HCT116 (cell line): ENCODE measurements around the gene LRCH4. TPM values are rescaled to one million over a fixed set of nuclear protein-coding genes. Genes with fewer than 3 reads are reported as not detected.

Experiments
- ATAC-seq: fragments of 200-7000 bp; cut with Tn5 transposase; 2 replicates; pipeline ENCODE4 v1.9.1; 2020; ENCODE audit warnings: mild to moderate bottlenecking, moderate library complexity
- BruUV-seq: library from RNA; stranded (reverse); fragments of 400-500 nt; replicated peaks from 2 replicates; lab custom pipeline; 2021; lab: Mats Ljungman, UMichigan
- CTCF ChIA-PET: fragments of 300-600 bp; sonication (Branson Sonifier 250); formaldehyde crosslinking; loops from one replicate; lab custom pipeline; 2021; ENCODE audit warnings: antibody characterized with exemption; lab: Charles Lee
- POLR2A ChIA-PET: fragments of 300-600, 350-600 bp; sonication (Branson Sonifier 250); formaldehyde crosslinking; loops from one replicate; lab custom pipeline; 2021; ENCODE audit warnings: antibody characterized with exemption; lab: Charles Lee
- RAD21 ChIA-PET, 2 experiments: fragments of 300-600 bp; sonication (Branson Sonifier 250); formaldehyde crosslinking; loops; one replicate each; lab custom pipeline; 2023; ENCODE audit warnings: low total read pairs in 2 of 2; ENCODE audit not compliant: uncharacterized antibody in 2 of 2, unreplicated experiment in 2 of 2, low non-redundant PET in 1 of 2; lab: Charles Lee
- DNase-seq: peaks from one replicate; pipeline ENCODE4 v3.0.0-alpha.2; 2010; ENCODE audit warnings: low read depth, low spot score
- H2AFZ ChIP-seq: fragments of 200-600 bp; shearing (Covaris generic), sonication (generic); 2 replicates; pipeline ENCODE4 v1.6.1; 2017; ENCODE audit warnings: low read depth, mixed run types, mixed read lengths, antibody characterized with exemption, low read length; ENCODE audit not compliant: poor library complexity, severe bottlenecking
- H3K27ac ChIP-seq: 2 replicates; pipeline ENCODE4 v1.5.1; 2012; ENCODE audit warnings: low read depth, low read length
- H3K27me3 ChIP-seq: fragments of 200-600 bp; sonication (generic); 2 replicates; pipeline ENCODE4 v1.6.1; 2016; ENCODE audit warnings: mixed run types, low read length, mixed read lengths; ENCODE audit not compliant: insufficient read depth
- H3K36me3 ChIP-seq, 2 experiments: fragments of 200-500 bp in 1 of 2; fragments of 200-600 bp in 1 of 2; sonication (Bioruptor generic) in 1 of 2; sonication (generic) in 1 of 2; 2 replicates each; pipeline versions ENCODE4 v1.5.1 to v1.6.1; 2014 to 2016; ENCODE audit warnings: low read length in 2 of 2, inconsistent platforms in 1 of 2, mixed read lengths in 1 of 2, mixed run types in 1 of 2; ENCODE audit not compliant: insufficient read depth in 2 of 2, control insufficient read depth in 1 of 2
- H3K4me1 ChIP-seq, 2 experiments: fragments of 200-600 bp in 1 of 2; sonication (generic) in 1 of 2; 2 replicates each; pipeline versions ENCODE4 v1.5.1 to v1.6.1; 2012 to 2017; ENCODE audit warnings: low read length in 2 of 2, inconsistent platforms in 1 of 2, mild to moderate bottlenecking in 1 of 2, mixed read lengths in 1 of 2, mixed run types in 1 of 2, moderate library complexity in 1 of 2; ENCODE audit not compliant: insufficient read depth in 2 of 2, control insufficient read depth in 1 of 2
- H3K4me2 ChIP-seq: fragments of 200-600 bp; sonication (generic); 2 replicates; pipeline ENCODE4 v1.6.1; 2017; ENCODE audit warnings: mixed run types, low read length, mixed read lengths
- H3K4me3 ChIP-seq, 2 experiments: fragments of 200-600 bp in 1 of 2; sonication (generic) in 1 of 2; replicated peaks in 1 of 2; 2 replicates each; pipeline ENCODE4 v1.5.1; 2011 to 2016; ENCODE audit warnings: low read length in 2 of 2, control low read depth in 1 of 2, low read depth in 1 of 2, mild to moderate bottlenecking in 1 of 2, mixed read lengths in 1 of 2, mixed run types in 1 of 2
- H3K79me2 ChIP-seq: fragments of 200-600 bp; sonication (generic); 2 replicates; pipeline ENCODE4 v1.6.1; 2017; ENCODE audit warnings: mild to moderate bottlenecking, mixed run types, low read length, moderate library complexity, mixed read lengths; ENCODE audit not compliant: insufficient read depth
- H3K9ac ChIP-seq: fragments of 200-600 bp; sonication (generic); 2 replicates; pipeline ENCODE4 v1.6.1; 2016; ENCODE audit warnings: low read length, mixed read lengths
- H3K9me2 ChIP-seq: fragments of 200-600 bp; sonication (generic), shearing (Covaris generic); 2 replicates; pipeline ENCODE4 v1.6.1; 2017; ENCODE audit warnings: mixed run types, mild to moderate bottlenecking, moderate library complexity; ENCODE audit not compliant: insufficient read depth
- H3K9me3 ChIP-seq, 2 experiments: fragments of 200-500 bp in 1 of 2; fragments of 200-600 bp in 1 of 2; sonication (Bioruptor generic) in 1 of 2; sonication (generic) in 1 of 2; 2 replicates each; pipeline ENCODE4 v1.6.1; 2014 to 2017; ENCODE audit warnings: low read length in 2 of 2, mixed read lengths in 2 of 2, inconsistent platforms in 1 of 2, low read depth in 1 of 2, mild to moderate bottlenecking in 1 of 2, mixed run types in 1 of 2, moderate library complexity in 1 of 2; ENCODE audit not compliant: control insufficient read depth in 1 of 2, insufficient read depth in 1 of 2
- H4K20me1 ChIP-seq: fragments of 200-600 bp; sonication (generic), shearing (Covaris generic); 2 replicates; pipeline ENCODE4 v1.6.1; 2017; ENCODE audit warnings: mixed run types, mild to moderate bottlenecking, moderate library complexity; ENCODE audit not compliant: insufficient read depth
- CBX3 ChIP-seq: IDR thresholded peaks from 2 replicates; pipeline ENCODE4 v1.6.1; 2012; ENCODE audit warnings: low read depth
- SIN3A ChIP-seq: IDR thresholded peaks from 2 replicates; pipeline ENCODE4 v1.6.1; 2012; ENCODE audit warnings: low read depth
- SP1 ChIP-seq: IDR thresholded peaks from 2 replicates; pipeline ENCODE4 v1.6.1; 2012; ENCODE audit warnings: low read depth
- ZNF274 ChIP-seq: fragments of 200-500 bp; sonication (Bioruptor generic); IDR thresholded peaks from 2 replicates; pipeline ENCODE4 v1.6.1; 2014; ENCODE audit warnings: mild to moderate bottlenecking, low read depth, low read length, inconsistent platforms
- intact Hi-C: fragments of 100-400 bp; cut with micrococcal nuclease; formaldehyde crosslinking; loops from 2 replicates; pipeline ENCODE4 v1.10.0; 2022
- total RNA-seq: library from RNA; stranded (reverse); gene quantifications from one replicate; pipeline ENCODE4 v1.2.1, GENCODE V29; 2021; ENCODE audit not compliant: unreplicated experiment
- TF ChIP-seq, protein P1 (sequence below), 3 experiments: fragments of 200-600 bp in 1 of 3; sonication (generic) in 1 of 3; IDR thresholded peaks in 2 of 3; conservative IDR thresholded peaks in 1 of 3; 2 replicates each; pipeline ENCODE4 v1.5.1; 2012 to 2017; ENCODE audit warnings: low read depth in 2 of 3, low read length in 2 of 3, antibody characterized with exemption in 1 of 3, borderline replicate concordance in 1 of 3, control low read depth in 1 of 3, mild to moderate bottlenecking in 1 of 3, mixed read lengths in 1 of 3, mixed run types in 1 of 3, moderate library complexity in 1 of 3; ENCODE audit not compliant: insufficient read depth in 1 of 3

Gene LRCH4
- total RNA-seq, 1 experiment from 2014 or later: 47.9 TPM

DNA sequence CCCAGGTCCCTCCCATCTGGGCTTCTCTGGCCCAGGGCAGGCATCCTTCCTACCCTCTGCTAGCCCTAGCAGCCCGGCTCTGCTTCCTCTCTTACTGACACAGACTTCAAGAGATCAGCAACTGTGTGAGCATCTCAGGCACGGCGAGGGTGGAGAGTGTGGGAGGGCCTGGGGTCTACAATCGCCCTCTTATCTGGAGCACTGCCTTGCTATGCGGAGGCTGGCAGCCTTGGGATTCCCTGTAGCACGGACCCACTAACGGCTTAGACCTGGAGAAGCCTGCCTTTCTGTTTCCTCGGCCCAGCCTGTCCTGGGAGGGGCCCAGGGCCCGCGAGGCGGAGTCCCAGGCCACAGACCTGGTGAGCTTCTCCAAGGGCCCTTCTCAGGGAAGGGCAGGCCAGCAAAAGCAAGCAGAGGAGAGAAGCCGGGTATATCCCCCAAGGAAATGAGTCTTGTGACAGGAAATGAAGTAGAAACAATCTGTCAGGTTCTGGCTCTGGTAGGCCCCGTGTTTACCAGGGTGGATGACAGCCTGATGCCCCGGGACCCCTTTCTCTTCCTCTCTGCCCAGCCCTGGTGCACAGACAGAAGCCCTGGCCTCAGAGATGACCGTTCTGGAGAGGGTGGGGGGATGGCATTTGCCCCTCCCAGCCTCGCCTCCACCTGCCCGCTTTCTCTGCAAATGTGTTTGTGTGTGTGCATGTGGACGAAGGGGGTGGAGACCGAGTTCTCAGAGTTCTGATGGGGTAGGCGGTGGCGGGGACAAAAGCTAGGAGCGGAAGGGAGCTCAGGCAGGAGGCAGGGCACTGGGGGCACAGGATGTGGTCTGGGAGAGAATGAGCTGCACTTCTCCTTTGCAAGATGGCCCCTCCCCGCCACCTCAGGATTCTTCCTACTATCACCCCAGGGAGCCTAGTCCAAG, 2.5 kb downstream of the LRCH4 start:
- Histone ChIP-seq H2AFZ (no peak overlapping the region), H3K27ac (peak overlapping the region; percentile 1; the same call in 1 of the 2 replicates), H3K79me2 (peaks cover 11% of the 10 kb centered on the region; the same call in 1 of the 2 replicates), H3K27me3 (no peaks in the 10 kb centered on the region), H3K4me1 (peaks cover 2 to 22% of the 10 kb centered on the region in 2 experiments; a peak in 3 of 4 replicates), H4K20me1 (no peaks in the 10 kb centered on the region), H3K9me3 (no peaks in the 10 kb centered on the region), H3K36me3 (peaks cover 8 to 9% of the 10 kb centered on the region in 2 experiments; a peak in 3 of 4 replicates), H3K4me2 (peak overlapping the region; percentile 88; the same call in 1 of the 2 replicates), H3K9ac (no peak overlapping the region), H3K4me3 (no peak overlapping the region), H3K9me2 (no peaks in the 10 kb centered on the region)
- RAD21 ChIA-PET: no interaction called here
- TF ChIP-seq SP1 (no peak), ZNF274 (no peak)
- DNase-seq (no peak), ATAC-seq (no peak)
- POLR2A ChIA-PET: no interaction called here
- CTCF ChIA-PET: no interaction called here
- intact Hi-C loops: no loop called here
- BruUV-seq: TSS peak; percentile 18

DNA sequence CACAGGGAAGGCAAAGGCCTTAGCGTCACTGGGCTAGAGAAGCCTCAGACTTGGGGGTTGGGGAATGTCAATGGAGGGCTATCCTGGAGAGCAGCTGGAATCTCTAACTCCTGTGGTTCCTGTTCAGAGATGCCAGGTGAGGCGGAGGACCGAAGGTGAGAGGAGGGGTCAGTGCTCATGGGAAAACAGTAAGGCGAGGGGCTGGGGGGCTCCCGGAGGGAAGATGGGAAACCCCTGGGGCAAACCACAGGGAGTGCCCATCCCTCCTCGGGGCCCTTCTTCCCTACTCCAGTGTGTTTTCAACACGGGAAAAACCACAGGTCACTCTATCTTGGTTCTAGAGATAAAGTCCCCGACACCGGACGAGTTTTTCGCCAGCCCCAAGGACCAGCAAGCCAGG, 3.3 kb downstream of the LRCH4 start:
- H3K4me2 ChIP-seq: no peak overlapping the region
- RAD21 ChIA-PET: no interaction called here
- H3K9ac ChIP-seq: no peak overlapping the region

More for the DNA sequence above, 3.3 kb downstream of the LRCH4 start:
- Histone ChIP-seq H2AFZ (no peak overlapping the region), H3K4me3 (no peak overlapping the region), H3K27ac (no peak overlapping the region), H3K4me1 (peaks cover 2 to 22% of the 10 kb centered on the region in 2 experiments; a peak in 2 of 4 replicates), H3K79me2 (peaks cover 11% of the 10 kb centered on the region; the same call in 1 of the 2 replicates), H4K20me1 (no peaks in the 10 kb centered on the region), H3K9me3 (no peaks in the 10 kb centered on the region), H3K27me3 (no peaks in the 10 kb centered on the region), H3K9me2 (no peaks in the 10 kb centered on the region), H3K36me3 (peaks cover 8 to 9% of the 10 kb centered on the region in 2 experiments; a peak in 3 of 4 replicates)
- TF ChIP-seq SIN3A: no peak
- TF ChIP-seq, protein P1, sequence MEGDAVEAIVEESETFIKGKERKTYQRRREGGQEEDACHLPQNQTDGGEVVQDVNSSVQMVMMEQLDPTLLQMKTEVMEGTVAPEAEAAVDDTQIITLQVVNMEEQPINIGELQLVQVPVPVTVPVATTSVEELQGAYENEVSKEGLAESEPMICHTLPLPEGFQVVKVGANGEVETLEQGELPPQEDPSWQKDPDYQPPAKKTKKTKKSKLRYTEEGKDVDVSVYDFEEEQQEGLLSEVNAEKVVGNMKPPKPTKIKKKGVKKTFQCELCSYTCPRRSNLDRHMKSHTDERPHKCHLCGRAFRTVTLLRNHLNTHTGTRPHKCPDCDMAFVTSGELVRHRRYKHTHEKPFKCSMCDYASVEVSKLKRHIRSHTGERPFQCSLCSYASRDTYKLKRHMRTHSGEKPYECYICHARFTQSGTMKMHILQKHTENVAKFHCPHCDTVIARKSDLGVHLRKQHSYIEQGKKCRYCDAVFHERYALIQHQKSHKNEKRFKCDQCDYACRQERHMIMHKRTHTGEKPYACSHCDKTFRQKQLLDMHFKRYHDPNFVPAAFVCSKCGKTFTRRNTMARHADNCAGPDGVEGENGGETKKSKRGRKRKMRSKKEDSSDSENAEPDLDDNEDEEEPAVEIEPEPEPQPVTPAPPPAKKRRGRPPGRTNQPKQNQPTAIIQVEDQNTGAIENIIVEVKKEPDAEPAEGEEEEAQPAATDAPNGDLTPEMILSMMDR (IDR thresholded peaks at IDR 0.05 in 2 of 3, conservative IDR thresholded peaks at IDR 0.05 in 1 of 3; ENCODE audit: borderline replicate concordance in 1 of 3, insufficient read depth in 1 of 3, low read depth in 2 of 3, low read length in 2 of 3): no peak
- no peak for TF ChIP-seq CBX3
- DNase-seq (no peak), ATAC-seq (no peak)
- intact Hi-C loops: no loop called here
- ChIA-PET CTCF (no interaction called here), POLR2A (no interaction called here)
- BruUV-seq: no TSS peak
